Keratinocyte (primary cell): ENCODE results near the gene HAND2. TPM values are rescaled to one million over a fixed set of nuclear protein-coding genes. Genes with fewer than 3 reads are reported as not detected.

Experiments used
- DNase-seq: peaks from one replicate; pipeline ENCODE4 v3.0.0-alpha.2; 2011; ENCODE audit warnings: low read depth, missing footprints, low spot score
- FAIRE-seq: peaks from 2 replicates; lab custom pipeline; 2011; peaks lifted over from hg19 to GRCh38; lab: Jason Lieb, UNC
- H2AFZ ChIP-seq: 2 replicates; pipeline ENCODE4 v1.6.0; 2012; ENCODE audit warnings: low read length, control low read depth, inconsistent platforms; ENCODE audit not compliant: control insufficient read depth
- H3K27ac ChIP-seq: 2 replicates; pipeline ENCODE4 v1.5.1; 2011; ENCODE audit warnings: low read length; ENCODE audit not compliant: control insufficient read depth, insufficient read depth
- H3K27me3 ChIP-seq: 3 replicates; pipeline ENCODE4 v1.6.0; 2011; ENCODE audit warnings: low read length; ENCODE audit not compliant: control insufficient read depth, insufficient read depth; ENCODE audit errors: extremely low read depth
- H3K36me3 ChIP-seq, 2 experiments: 2 replicates in 1 of 2; 3 replicates in 1 of 2; pipeline ENCODE4 v1.5.1; 2011; ENCODE audit warnings: low read length in 2 of 2, mild to moderate bottlenecking in 1 of 2; ENCODE audit not compliant: control insufficient read depth in 2 of 2, insufficient read depth in 2 of 2; ENCODE audit errors: extremely low read depth in 1 of 2
- H3K4me1 ChIP-seq: 3 replicates; pipeline ENCODE4 v1.5.1; 2011; ENCODE audit warnings: low read length; ENCODE audit not compliant: control insufficient read depth, insufficient read depth; ENCODE audit errors: extremely low read depth
- H3K4me2 ChIP-seq: 3 replicates; pipeline ENCODE4 v1.6.0; 2011; ENCODE audit warnings: low read depth, low read length; ENCODE audit not compliant: control insufficient read depth, insufficient read depth; ENCODE audit errors: extremely low read depth
- H3K4me3 ChIP-seq, 3 experiments: fragments of 200-600 bp in 1 of 3; sonication (generic) in 1 of 3; 2 replicates in 2 of 3; 3 replicates in 1 of 3; pipeline ENCODE4 v1.5.1; 2011 to 2016; ENCODE audit warnings: low read length in 3 of 3, mild to moderate bottlenecking in 3 of 3, control low read depth in 2 of 3, inconsistent platforms in 1 of 3, low read depth in 1 of 3, mixed read lengths in 1 of 3, mixed run types in 1 of 3, moderate library complexity in 1 of 3; ENCODE audit not compliant: control insufficient read depth in 2 of 3, insufficient read depth in 2 of 3; ENCODE audit errors: extremely low read depth in 1 of 3
- H3K79me2 ChIP-seq: 2 replicates; pipeline ENCODE4 v1.6.0; 2012; ENCODE audit warnings: low read length; ENCODE audit not compliant: control insufficient read depth, insufficient read depth
- H3K9ac ChIP-seq: 3 replicates; pipeline ENCODE4 v1.6.0; 2011; ENCODE audit warnings: low read length; ENCODE audit not compliant: control insufficient read depth, insufficient read depth; ENCODE audit errors: extremely low read depth
- H3K9me1 ChIP-seq: 3 replicates; pipeline ENCODE4 v1.6.0; 2011; ENCODE audit warnings: low read length; ENCODE audit not compliant: control insufficient read depth, insufficient read depth; ENCODE audit errors: extremely low read depth
- H3K9me3 ChIP-seq: 2 replicates; pipeline ENCODE4 v1.5.1; 2012; ENCODE audit warnings: low read depth, low read length; ENCODE audit not compliant: control insufficient read depth
- H4K20me1 ChIP-seq: 3 replicates; pipeline ENCODE4 v1.6.0; 2011; ENCODE audit warnings: low read length; ENCODE audit not compliant: control insufficient read depth, insufficient read depth; ENCODE audit errors: extremely low read depth
- CTCF ChIP-seq, 3 experiments: IDR thresholded peaks in 1 of 3; conservative IDR thresholded peaks in 1 of 3; optimal IDR thresholded peaks in 1 of 3; 2 replicates in 2 of 3; 3 replicates in 1 of 3; pipeline versions ENCODE3 to v1.5.1; 2011; ENCODE audit warnings: low read length in 3 of 3, mild to moderate bottlenecking in 3 of 3, moderate library complexity in 2 of 3, control low read depth in 1 of 3, inconsistent platforms in 1 of 3; ENCODE audit not compliant: insufficient read depth in 2 of 3; ENCODE audit errors: extremely low read depth in 1 of 3
- EZH2 ChIP-seq: IDR thresholded peaks from one replicate; pipeline ENCODE4 v1.6.1; 2012; ENCODE audit warnings: inconsistent platforms, mild to moderate bottlenecking, low read length, moderate library complexity
- dilution Hi-C: fragments of 300-500 bp; cut with MboI; formaldehyde crosslinking; loops from one replicate; pipeline ENCODE4 v1.7.0; 2020; ENCODE audit warnings: low sequenced_read_pairs; ENCODE audit not compliant: extremely low pct_ligation_motif_present
- polyA plus RNA-seq, 5 experiments: library from polyadenylated mRNA; depleted of rRNA in 3 of 5; stranded (reverse) in 3 of 5; stranded (forward) in 1 of 5; unstranded in 1 of 5; fragments of >200 nt; gene quantifications; 1 replicate in 1 of 5; 2 replicates in 3 of 5; 3 replicates in 1 of 5; pipeline versions ENCODE4 v1.2.1 to v1.2.3, GENCODE V29; 2011 to 2012; ENCODE audit warnings: missing spikeins in 2 of 5, low read depth in 1 of 5, low replicate concordance in 1 of 5

HAND2 gene
- polyA plus RNA-seq, 1 donor (not counting 4 experiments of a cell fraction or from before 2014, with no cell fraction given) = not detected

- no peaks in the 10 kb centered on the region for H4K20me1 ChIP-seq
- H3K27me3 ChIP-seq = peaks cover 84% of the 10 kb centered on the region
- no peak overlapping the region for H3K9ac ChIP-seq
- H3K4me1 ChIP-seq = no peaks in the 10 kb centered on the region
- TF ChIP-seq CTCF (optimal IDR thresholded peaks at IDR 0.05 in 1 of 3, IDR thresholded peaks at IDR 0.05 in 1 of 3, conservative IDR thresholded peaks at IDR 0.05 in 1 of 3; ENCODE audit: extremely low read depth in 1 of 3, insufficient read depth in 2 of 3, low read length in 3 of 3) (no peak), EZH2 (peak; percentile 32)
- peak overlapping the region; percentile 32 for H3K4me2 ChIP-seq
- DNase-seq (no peak), FAIRE-seq (no peak)
- no peaks in the 10 kb centered on the region for H3K9me1 ChIP-seq
- no peaks in the 10 kb centered on the region for H3K79me2 ChIP-seq
- H3K9me3 ChIP-seq = peaks cover 11% of the 10 kb centered on the region
- no peak overlapping the region for H3K27ac ChIP-seq
- no peaks in the 10 kb centered on the region for H3K36me3 ChIP-seq
- H3K4me3 ChIP-seq = no peak overlapping the region
- dilution Hi-C loops = no loop called here
- H2AFZ ChIP-seq = peak overlapping the region; percentile 9
Observed at GRCh38 chr4:173506597-173507211, 23.3 kb downstream of the HAND2 start.

DNA sequence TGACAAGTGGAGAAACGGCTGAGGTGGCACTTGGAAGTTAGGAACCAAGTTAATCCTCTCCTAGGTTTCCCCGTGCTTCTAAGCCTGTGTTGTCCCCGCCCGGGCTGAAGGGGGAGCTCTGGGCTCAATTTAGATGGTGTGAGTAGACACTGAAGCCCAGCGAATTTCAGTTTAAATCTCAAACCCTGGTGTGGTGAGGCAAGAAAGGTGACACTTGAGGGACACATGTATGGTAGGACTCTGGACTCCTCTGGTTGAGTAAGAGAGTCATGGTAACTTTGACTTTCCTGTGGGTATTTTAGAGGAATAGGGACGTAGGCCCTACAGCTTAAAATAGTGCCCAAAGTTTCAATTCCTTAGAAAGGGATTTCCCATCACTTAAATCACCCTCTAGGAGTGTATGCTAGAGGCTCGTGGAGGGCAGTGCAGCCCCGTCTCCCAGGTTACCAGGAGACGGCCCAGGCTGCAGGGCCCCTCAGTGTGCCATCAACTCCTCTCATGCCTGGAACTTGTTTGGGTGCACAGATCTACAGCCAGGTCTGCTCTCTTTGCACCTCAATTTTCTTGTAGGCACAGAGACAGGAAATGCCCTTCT lies 24.0 kb downstream of the HAND2 start:
- Histone ChIP-seq H3K9me3 (peaks cover 13% of the 10 kb centered on the region), H3K4me2 (no peak overlapping the region), H3K79me2 (no peaks in the 10 kb centered on the region), H3K27ac (no peak overlapping the region), H3K36me3 (no peaks in the 10 kb centered on the region), H3K27me3 (peaks cover 90% of the 10 kb centered on the region), H3K4me1 (no peaks in the 10 kb centered on the region), H2AFZ (no peak overlapping the region), H4K20me1 (no peaks in the 10 kb centered on the region), H3K9me1 (no peaks in the 10 kb centered on the region), H3K9ac (no peak overlapping the region), H3K4me3 (no peak overlapping the region)
- dilution Hi-C loops = no loop called here
- no peak for DNase-seq
- no peak for FAIRE-seq
- TF ChIP-seq EZH2 (no peak), CTCF (optimal IDR thresholded peaks at IDR 0.05 in 1 of 3, IDR thresholded peaks at IDR 0.05 in 1 of 3, conservative IDR thresholded peaks at IDR 0.05 in 1 of 3; ENCODE audit: extremely low read depth in 1 of 3, insufficient read depth in 2 of 3, low read length in 3 of 3) (peak; percentile 50 to 59 (median 58))
